ENCODE results near the gene TGFBR3L. TPM values are rescaled to one million over a fixed set of nuclear protein-coding genes. Genes with fewer than 3 reads are reported as not detected.
A peak's percentile ranks its signal among the peaks of the same experiment; 100 is the strongest.

The TGFBR3L gene
- total and polyA plus RNA-seq, 2 of the 8 experiments (the other 6 are each of a cell fraction or from before 2014, with no cell fraction given) = 3.1 to 3.7 TPM

- Histone ChIP-seq H3K14ac (ENCODE audit: insufficient read length) (no peak overlapping the region), H2AFZ (ENCODE audit: low read length) (no peak overlapping the region), H4K91ac (replicated peaks; ENCODE audit: insufficient read length, low read length) (no peak overlapping the region), H3K4ac (replicated peaks; ENCODE audit: insufficient read length, low read depth, low read length) (no peak overlapping the region), H4K20me1 (replicated peaks in 1 of 2; ENCODE audit: control insufficient read depth in 1 of 2, insufficient read depth in 2 of 2, low read length in 2 of 2) (peaks cover 0 to 5% of the 10 kb centered on the region in 2 experiments), H2BK20ac (ENCODE audit: low read length) (no peak overlapping the region), H3K9ac (replicated peaks in 1 of 4; ENCODE audit: extremely low read depth in 1 of 4, low read depth in 3 of 4, low read length in 3 of 4) (no peak overlapping the region), H3K56ac (replicated peaks; ENCODE audit: insufficient read length, low read depth, low read length) (no peak overlapping the region), H3K79me2 (ENCODE audit: control insufficient read depth in 1 of 2, insufficient read depth in 2 of 2, low read length in 2 of 2) (peaks cover 5 to 28% of the 10 kb centered on the region in 2 experiments; a peak in 3 of 4 replicates), H3K4me1 (replicated peaks in 1 of 4; ENCODE audit: control insufficient read depth in 3 of 4, insufficient read depth in 4 of 4, low read length in 3 of 4) (peaks cover 0 to 3% (median 0%) of the 10 kb centered on the region in 4 experiments; a peak in 1 of 7 replicates), H3K27ac (ENCODE audit: low read depth, low read length) (no peak overlapping the region), H3K4me3 (ENCODE audit: extremely low read depth in 1 of 4, insufficient read depth in 2 of 4, low read depth in 3 of 4, low read length in 4 of 4) (peak overlapping the region; percentile 90 to 99 (median 97); a peak in 6 of 8 replicates), H3K23me2 (ENCODE audit: low read depth, low read length) (peaks cover 3% of the 10 kb centered on the region; the same call in 1 of the 2 replicates), H2BK15ac (ENCODE audit: low read length) (no peak overlapping the region), H2BK12ac (ENCODE audit: low read depth, low read length) (no peak overlapping the region), H3K18ac (ENCODE audit: extremely low read depth, low read length) (no peak overlapping the region), H3K23ac (ENCODE audit: insufficient read length) (no peak overlapping the region), H3K4me2 (ENCODE audit: insufficient read depth in 1 of 2, low read depth in 2 of 2, low read length in 2 of 2) (peak overlapping the region; percentile 74 to 76; a peak in 3 of 4 replicates), H4K8ac (ENCODE audit: extremely low read depth, insufficient read depth, low read length) (no peak overlapping the region), H2BK5ac (ENCODE audit: low read depth, low read length) (no peak overlapping the region), H2AK5ac (ENCODE audit: low read depth, low read length) (no peak overlapping the region), H3K79me1 (ENCODE audit: low read depth, low read length) (peaks cover 8% of the 10 kb centered on the region), H3K36me3 (ENCODE audit: control insufficient read depth in 2 of 4, insufficient read depth in 4 of 4, low read length in 3 of 4) (peaks cover 2 to 39% (median 20%) of the 10 kb centered on the region in 4 experiments), H4K5ac (ENCODE audit: insufficient read length, low read depth, low read length) (no peak overlapping the region), H3K9me3 (ENCODE audit: insufficient read depth in 2 of 2, low read depth in 1 of 2, low read length in 1 of 2) (no peaks in the 10 kb centered on the region), H2BK120ac (replicated peaks; ENCODE audit: low read depth, low read length) (no peak overlapping the region), H3K27me3 (replicated peaks in 1 of 4; ENCODE audit: control insufficient read depth in 3 of 4, extremely low read depth in 1 of 4, insufficient read depth in 3 of 4, low read length in 3 of 4) (no peaks in the 10 kb centered on the region)
- CTCF ChIA-PET (ENCODE audit: partially characterized antibody) = interaction anchor here (0.7 to 3.8 kb wide), 5 partner anchors 8 to 73 kb away, joined by 3 to 19 read pairs (median 4); partner anchors contain the start of gene CTXN1
- WGBS, 2 experiments (ENCODE audit: extremely low coverage in 1 of 2, insufficient coverage in 1 of 2, insufficient read length in 1 of 2, insufficient replicate concordance in 2 of 2, low coverage in 1 of 2, low lambda C conversion rate in 2 of 2, missing lambda C conversion rate in 1 of 2) = 94% methylated on average over 19 of the region's 19 CpGs; no CpG with 5 or more reads in 1 of the 2 experiments
- POLR2A ChIA-PET (ENCODE audit: partially characterized antibody) = interaction anchor here (0.6 to 13.5 kb wide), 12 partner anchors 11 to 219 kb away, joined by 3 to 205 read pairs (median 4); partner anchors contain the start of genes CTXN1 and SNAPC2
- no peak for DNase-seq (ENCODE audit: low read depth in 1 of 2, low spot score in 2 of 2)
- no peak for FAIRE-seq
- TF ChIP-seq CTCF (IDR thresholded peaks at IDR 0.05; ENCODE audit: control extremely low read depth in 1 of 3, insufficient read depth in 1 of 3, low read depth in 1 of 3, low read length in 3 of 3) (no peak), CBX5 (IDR thresholded peaks at IDR 0.05; ENCODE audit: low read depth, low read length) (no peak), TCF12 (IDR thresholded peaks at IDR 0.05; ENCODE audit: low read depth, low read length) (no peak), CEBPB (IDR thresholded peaks at IDR 0.05; ENCODE audit: low read depth, low read length) (no peak), JUN (IDR thresholded peaks at IDR 0.05; ENCODE audit: low read depth, low read length) (no peak), CHD2 (IDR thresholded peaks at IDR 0.05; ENCODE audit: low read length) (no peak), SP4 (IDR thresholded peaks at IDR 0.05; ENCODE audit: low read length) (no peak), ATF3 (IDR thresholded peaks at IDR 0.05; ENCODE audit: insufficient read depth, low read depth, low read length) (no peak), CHD1 (IDR thresholded peaks at IDR 0.05; ENCODE audit: low read depth, low read length) (no peak), GABPA (IDR thresholded peaks at IDR 0.05; ENCODE audit: borderline replicate concordance, insufficient read depth, low read length) (no peak)
These were observed 27.4 kb downstream of the TGFBR3L start for GRCh38 chr19:7941895-7942596.

Measured in H1 (cell line).